Lower leg skin (tissue), 3 donors: ENCODE results near the gene ERGIC1.

Source experiments
- POLR2A ChIP-seq, 2 donors: fragments of 450-650 bp; IDR thresholded peaks; one replicate each; pipeline ENCODE4 v1.6.1; 2016 to 2017; ENCODE audit warnings: antibody characterized with exemption in 2 of 2, mild to moderate bottlenecking in 1 of 2, moderate library complexity in 1 of 2
- TF ChIP-seq, protein P1 (sequence below), 3 donors: fragments of 450-650 bp; IDR thresholded peaks; one replicate each; pipeline ENCODE4 v1.5.1; 2016; ENCODE audit warnings: antibody characterized with exemption in 3 of 3, mild to moderate bottlenecking in 3 of 3, moderate library complexity in 2 of 3

DNA sequence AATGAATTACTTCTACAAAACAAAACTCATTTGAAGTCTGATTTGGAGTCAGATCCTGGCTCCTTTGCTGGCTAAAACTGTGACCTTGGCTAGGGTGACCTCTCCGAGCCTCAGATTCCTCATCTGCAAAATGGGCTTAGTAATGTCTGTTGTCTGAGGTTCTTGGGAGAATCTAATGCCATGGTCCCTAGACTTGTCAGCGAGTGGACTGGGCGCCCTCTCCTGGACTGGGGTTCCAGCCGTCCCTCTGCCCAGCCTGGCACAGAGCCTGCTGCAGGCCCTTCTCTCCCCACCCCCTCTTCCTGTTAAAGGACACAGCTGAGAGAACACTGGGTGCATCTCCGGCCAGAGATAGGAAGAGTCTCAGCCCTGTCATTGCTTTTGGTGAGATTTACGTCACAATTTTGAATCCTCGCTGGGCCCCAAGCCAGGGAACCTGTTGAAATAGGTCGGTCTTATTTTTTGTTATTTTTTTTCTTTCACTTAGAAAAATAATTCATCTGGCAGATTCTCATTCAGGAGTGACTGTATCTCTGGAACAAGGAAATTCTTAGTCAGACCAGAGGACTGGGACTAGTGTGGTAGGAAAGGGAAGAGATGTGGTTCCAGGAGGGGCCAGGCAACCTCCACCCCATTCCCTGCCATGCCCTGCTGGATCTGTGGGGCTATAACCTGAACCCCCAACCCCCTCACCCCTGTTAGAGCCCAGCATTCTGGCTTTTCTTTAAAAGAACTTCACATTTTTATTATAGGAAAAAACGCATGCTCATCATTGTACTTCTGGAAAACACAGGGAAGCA is 77.0 kb downstream of the ERGIC1 start:
- TF ChIP-seq, protein P1, sequence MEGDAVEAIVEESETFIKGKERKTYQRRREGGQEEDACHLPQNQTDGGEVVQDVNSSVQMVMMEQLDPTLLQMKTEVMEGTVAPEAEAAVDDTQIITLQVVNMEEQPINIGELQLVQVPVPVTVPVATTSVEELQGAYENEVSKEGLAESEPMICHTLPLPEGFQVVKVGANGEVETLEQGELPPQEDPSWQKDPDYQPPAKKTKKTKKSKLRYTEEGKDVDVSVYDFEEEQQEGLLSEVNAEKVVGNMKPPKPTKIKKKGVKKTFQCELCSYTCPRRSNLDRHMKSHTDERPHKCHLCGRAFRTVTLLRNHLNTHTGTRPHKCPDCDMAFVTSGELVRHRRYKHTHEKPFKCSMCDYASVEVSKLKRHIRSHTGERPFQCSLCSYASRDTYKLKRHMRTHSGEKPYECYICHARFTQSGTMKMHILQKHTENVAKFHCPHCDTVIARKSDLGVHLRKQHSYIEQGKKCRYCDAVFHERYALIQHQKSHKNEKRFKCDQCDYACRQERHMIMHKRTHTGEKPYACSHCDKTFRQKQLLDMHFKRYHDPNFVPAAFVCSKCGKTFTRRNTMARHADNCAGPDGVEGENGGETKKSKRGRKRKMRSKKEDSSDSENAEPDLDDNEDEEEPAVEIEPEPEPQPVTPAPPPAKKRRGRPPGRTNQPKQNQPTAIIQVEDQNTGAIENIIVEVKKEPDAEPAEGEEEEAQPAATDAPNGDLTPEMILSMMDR (IDR thresholded peaks at IDR 0.05) = no peak
- no peak for TF ChIP-seq POLR2A (IDR thresholded peaks at IDR 0.05)
